IMR-90 (cell line): ENCODE measurements around the gene GSTT4. TPM values are rescaled to one million over a fixed set of nuclear protein-coding genes. Genes with fewer than 3 reads are reported as not detected.

Experiments used
- ATAC-seq: fragments of 200-7000 bp; cut with Tn5 transposase; 2 replicates; pipeline ENCODE4 v1.9.1; 2020; ENCODE audit warnings: low read depth, mild to moderate bottlenecking, moderate library complexity
- BruUV-seq: library from RNA; stranded (reverse); fragments of 400-500 nt; replicated peaks from 2 replicates; lab custom pipeline; 2021; lab: Mats Ljungman, UMichigan
- CTCF ChIA-PET: fragments of 300-600 bp; formaldehyde crosslinking; extraction: SDS; loops from one replicate; lab custom pipeline; 2021; ENCODE audit warnings: antibody characterized with exemption; lab: Yijun Ruan, JAX
- POLR2A ChIA-PET: fragments of 300-600 bp; sonication (Branson Sonifier 250); formaldehyde crosslinking; loops from one replicate; lab custom pipeline; 2022; ENCODE audit warnings: antibody characterized with exemption; ENCODE audit not compliant: unreplicated experiment; lab: Charles Lee
- DNase-seq: peaks from one replicate; pipeline ENCODE4 v3.0.0; 2013
- H2AFZ ChIP-seq: replicated peaks from 2 replicates; pipeline ENCODE3; 2013; ENCODE audit warnings: low read length, mild to moderate bottlenecking; ENCODE audit not compliant: poor library complexity
- H2AK5ac ChIP-seq: 2 replicates; pipeline ENCODE4 v1.6.1; 2013; ENCODE audit warnings: low read depth, low read length, inconsistent platforms
- H2AK9ac ChIP-seq: replicated peaks from 2 replicates; pipeline ENCODE3; 2013; ENCODE audit warnings: mild to moderate bottlenecking, low read depth, low read length, moderate library complexity; ENCODE audit not compliant: poor library complexity
- H2BK120ac ChIP-seq: 2 replicates; pipeline ENCODE4 v1.6.1; 2013; ENCODE audit warnings: low read depth, low read length, inconsistent platforms
- H2BK15ac ChIP-seq: 3 replicates; pipeline ENCODE4 v1.6.1; 2013; ENCODE audit warnings: low read depth, low read length, inconsistent platforms
- H2BK20ac ChIP-seq: 2 replicates; pipeline ENCODE4 v1.6.1; 2013; ENCODE audit warnings: low read depth, mild to moderate bottlenecking, inconsistent platforms, low read length, moderate library complexity
- H2BK5ac ChIP-seq: 2 replicates; pipeline ENCODE4 v1.6.1; 2013; ENCODE audit warnings: mild to moderate bottlenecking, low read depth, low read length, inconsistent platforms; ENCODE audit not compliant: poor library complexity, severe bottlenecking
- H3K14ac ChIP-seq: replicated peaks from 2 replicates; pipeline ENCODE4 v1.6.1; 2013; ENCODE audit warnings: low read depth, low read length, inconsistent platforms
- H3K18ac ChIP-seq: 2 replicates; pipeline ENCODE4 v1.6.1; 2013; ENCODE audit warnings: low read depth, low read length, control low read depth
- H3K23ac ChIP-seq: 2 replicates; pipeline ENCODE4 v1.6.1; 2013; ENCODE audit warnings: low read depth, low read length, inconsistent platforms
- H3K27ac ChIP-seq: 2 replicates; pipeline ENCODE4 v1.5.1; 2013; ENCODE audit warnings: mild to moderate bottlenecking, control low read depth, low read length; ENCODE audit not compliant: insufficient read depth
- H3K27me3 ChIP-seq: 2 replicates; pipeline ENCODE4 v1.6.1; 2013; ENCODE audit warnings: low read length; ENCODE audit not compliant: control insufficient read depth, insufficient read depth
- H3K36me3 ChIP-seq: 2 replicates; pipeline ENCODE4 v1.6.1; 2013; ENCODE audit warnings: low read length, mixed read lengths; ENCODE audit not compliant: control insufficient read depth, insufficient read depth
- H3K4ac ChIP-seq: 2 replicates; pipeline ENCODE4 v1.6.1; 2013; ENCODE audit warnings: low read depth, low read length, inconsistent platforms
- H3K4me1 ChIP-seq: 2 replicates; pipeline ENCODE4 v1.6.1; 2013; ENCODE audit warnings: low read length, mixed read lengths; ENCODE audit not compliant: control insufficient read depth, insufficient read depth
- H3K4me2 ChIP-seq: 2 replicates; pipeline ENCODE4 v1.6.1; 2013; ENCODE audit warnings: low read depth, mild to moderate bottlenecking, control low read depth, low read length, moderate library complexity
- H3K4me3 ChIP-seq: 2 replicates; pipeline ENCODE4 v1.5.1; 2013; ENCODE audit warnings: low read depth, mild to moderate bottlenecking, control low read depth, low read length, moderate library complexity; ENCODE audit not compliant: insufficient read depth
- H3K56ac ChIP-seq: 2 replicates; pipeline ENCODE4 v1.6.1; 2013; ENCODE audit warnings: low read length, inconsistent platforms; ENCODE audit not compliant: insufficient read depth; ENCODE audit errors: extremely low read depth
- H3K79me1 ChIP-seq, 2 experiments: 2 replicates each; pipeline ENCODE4 v1.6.1; 2013; ENCODE audit warnings: low read length in 2 of 2, inconsistent platforms in 1 of 2, low read depth in 1 of 2
- H3K9ac ChIP-seq: 2 replicates; pipeline ENCODE4 v1.6.1; 2013; ENCODE audit warnings: low read depth, low read length, control low read depth
- H3K9me1 ChIP-seq: 2 replicates; pipeline ENCODE4 v1.6.1; 2013; ENCODE audit warnings: low read length, inconsistent platforms; ENCODE audit not compliant: insufficient read depth
- H3K9me3 ChIP-seq: 2 replicates; pipeline ENCODE4 v1.6.1; 2013; ENCODE audit warnings: low read length; ENCODE audit not compliant: control insufficient read depth, insufficient read depth
- H4K20me1 ChIP-seq: 2 replicates; pipeline ENCODE4 v1.6.1; 2013; ENCODE audit warnings: low read length, inconsistent platforms; ENCODE audit not compliant: insufficient read depth
- H4K5ac ChIP-seq: 2 replicates; pipeline ENCODE4 v1.6.1; 2013; ENCODE audit warnings: mild to moderate bottlenecking, low read depth, low read length, control low read depth
- H4K8ac ChIP-seq, 2 experiments: 2 replicates each; pipeline ENCODE4 v1.6.1; 2013; ENCODE audit warnings: low read depth in 2 of 2, low read length in 2 of 2, control low read depth in 1 of 2, inconsistent platforms in 1 of 2
- H4K91ac ChIP-seq: 2 replicates; pipeline ENCODE4 v1.6.1; 2013; ENCODE audit warnings: low read depth, low read length, inconsistent platforms; ENCODE audit not compliant: insufficient read depth
- CHD1 ChIP-seq: IDR thresholded peaks from 2 replicates; pipeline ENCODE4 v1.6.1; 2012; ENCODE audit warnings: low read depth, low read length, improper control_type of control experiment
- CTCF ChIP-seq: conservative IDR thresholded peaks from 2 replicates; pipeline ENCODE4 v1.5.1; 2012; ENCODE audit warnings: mild to moderate bottlenecking, low read depth, low read length, improper control_type of control experiment
- MAZ ChIP-seq: IDR thresholded peaks from 2 replicates; pipeline ENCODE4 v1.6.1; 2012; ENCODE audit warnings: low read depth, mild to moderate bottlenecking, low read length, improper control_type of control experiment, moderate library complexity, borderline replicate concordance
- MXI1 ChIP-seq: IDR thresholded peaks from 2 replicates; pipeline ENCODE4 v1.6.1; 2012; ENCODE audit warnings: low read depth, mild to moderate bottlenecking, low read length, moderate library complexity, borderline replicate concordance
- POLR2A ChIP-seq: IDR thresholded peaks from 2 replicates; pipeline ENCODE4 v1.6.1; 2012; ENCODE audit warnings: mild to moderate bottlenecking, low read depth, low read length
- RAD21 ChIP-seq: IDR thresholded peaks from 2 replicates; pipeline ENCODE4 v1.6.1; 2012; ENCODE audit warnings: low read length, improper control_type of control experiment
- WGBS, 2 experiments: methylation state at CpG; one replicate each; pipeline versions ENCODE4 v1.1.5 to v1.1.7; 2013; ENCODE audit warnings: missing lambda C conversion rate in 2 of 2; ENCODE audit not compliant: insufficient read length in 1 of 2; ENCODE audit errors: extremely low coverage in 2 of 2; 5-methylcytosine and 5-hydroxymethylcytosine counted together
- dilution Hi-C: fragments of 300-500 bp; cut with HindIII; formaldehyde crosslinking; loops from one replicate; pipeline ENCODE4 v1.14.3; 2018; ENCODE audit warnings: low sequenced_read_pairs; ENCODE audit not compliant: unreplicated experiment
- in situ Hi-C: fragments of 300-500 bp; cut with MboI; formaldehyde crosslinking; loops from 3 replicates; pipeline ENCODE4 v1.14.3; 2019; ENCODE audit warnings: low sequenced_read_pairs, inconsistent platforms, mixed read lengths
- intact Hi-C: fragments of 100-400 bp; cut with micrococcal nuclease; formaldehyde crosslinking; loops from 2 replicates; pipeline ENCODE4 v1.10.0; 2022
- polyA plus RNA-seq, 3 experiments: library from polyadenylated mRNA; depleted of rRNA; stranded (reverse); fragments of >200 nt; gene quantifications; 2 replicates each; pipeline ENCODE4 v1.2.3, GENCODE V29; 2012; ENCODE audit warnings: low replicate concordance in 1 of 3
- total RNA-seq: library from RNA; depleted of rRNA; stranded (reverse); fragments of >200 nt; gene quantifications from 2 replicates; pipeline ENCODE4 v1.2.3, GENCODE V29; 2012

Gene GSTT4
- total and polyA plus RNA-seq, 2 of the 4 experiments (the other 2 are of a cell fraction) = not detected

DNA sequence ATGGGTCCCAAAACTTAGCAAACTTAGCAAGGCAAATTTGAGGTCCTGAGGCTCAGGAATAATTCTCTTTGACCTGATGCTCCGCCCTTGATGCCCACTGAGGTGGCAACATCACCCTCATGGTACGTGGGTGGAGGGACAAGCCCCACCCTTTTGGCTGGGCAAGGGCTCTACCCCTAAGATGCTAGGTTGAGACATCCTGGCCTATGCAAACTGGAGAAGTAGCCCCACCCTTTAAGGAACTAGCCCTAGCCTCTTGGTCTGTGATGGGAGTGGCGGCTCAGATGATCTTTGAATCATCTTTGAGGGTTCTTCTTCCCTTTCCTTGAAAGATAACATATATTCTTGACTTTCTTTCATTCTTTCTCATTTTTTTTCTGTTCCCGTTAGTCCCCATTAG, 38.7 kb upstream of the GSTT4 start:
- H3K23ac ChIP-seq = no peak overlapping the region
- no peak overlapping the region for H2BK5ac ChIP-seq
- no peak overlapping the region for H2BK15ac ChIP-seq
- ChIA-PET POLR2A (no interaction called here), CTCF (no interaction called here)
- in situ Hi-C loops (no loop called here), dilution Hi-C loops (no loop called here), intact Hi-C loops (no loop called here)
- no peak overlapping the region for H3K14ac ChIP-seq
- no peak overlapping the region for H2BK20ac ChIP-seq
- H3K4ac ChIP-seq = no peak overlapping the region
- peaks cover 23% of the 10 kb centered on the region for H4K20me1 ChIP-seq
- no CpG with 5 or more reads among the region's 4 CpGs for WGBS, 2 experiments
- no peak overlapping the region for H2BK120ac ChIP-seq
- H4K5ac ChIP-seq = no peak overlapping the region
- TF ChIP-seq CTCF (no peak), MAZ (no peak), CHD1 (no peak), MXI1 (no peak), RAD21 (no peak), POLR2A (no peak)
- no peak overlapping the region for H3K56ac ChIP-seq
- no peak overlapping the region for H3K4me2 ChIP-seq
- no peak for ATAC-seq
- peaks cover 4% of the 10 kb centered on the region for H3K9me1 ChIP-seq
- peak overlapping the region; percentile 45; the same call in 1 of the 2 replicates for H2AK5ac ChIP-seq
- no peak for DNase-seq
- peaks cover 20% of the 10 kb centered on the region for H3K36me3 ChIP-seq
- H4K8ac ChIP-seq = no peak overlapping the region
- no peak overlapping the region for H2AFZ ChIP-seq
- no peak overlapping the region for H3K9ac ChIP-seq
- no peaks in the 10 kb centered on the region for H3K27me3 ChIP-seq
- no peaks in the 10 kb centered on the region; a peak in 3 of 4 replicates for H3K79me1 ChIP-seq
- no peak overlapping the region for H3K18ac ChIP-seq
- peaks cover 8% of the 10 kb centered on the region for H3K4me1 ChIP-seq
- no peak overlapping the region for H2AK9ac ChIP-seq
- no peak overlapping the region for H4K91ac ChIP-seq
- no peak overlapping the region for H3K27ac ChIP-seq
- no peaks in the 10 kb centered on the region for H3K9me3 ChIP-seq
- no TSS peak for BruUV-seq
- no peak overlapping the region for H3K4me3 ChIP-seq
